Limb (tissue), 2 donors: ENCODE measurements around the gene RAD51B.

ENCODE experiments used
- DNase-seq, 2 donors: peaks; one replicate each; pipeline ENCODE4 v3.0.0-alpha.2; 2016; ENCODE audit errors: extremely low spot score in 2 of 2

The RAD51B gene

GRCh38 chr14:68606176-68606575 is 786.6 kb downstream of the RAD51B start:
- no peak for DNase-seq

DNA sequence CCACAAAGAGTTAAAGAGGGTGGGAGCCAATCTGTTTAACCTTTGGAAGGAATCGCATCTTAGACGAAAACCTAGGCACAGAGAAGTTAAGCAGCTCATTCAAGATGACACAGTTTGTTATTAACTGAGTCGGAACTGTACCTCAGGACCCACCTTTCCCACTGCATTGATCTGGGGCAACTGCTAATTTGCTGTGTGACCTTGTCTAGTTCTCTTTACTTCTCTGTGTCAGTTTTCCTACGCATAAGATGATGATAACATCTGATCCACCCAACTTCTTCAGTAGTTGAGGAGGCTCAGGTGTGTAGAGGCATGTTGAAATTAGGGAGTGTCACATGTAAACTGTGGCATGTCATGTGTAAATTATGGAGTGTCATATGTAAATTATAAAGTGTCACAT is 787.1 kb downstream of the RAD51B start:
- DNase-seq, result no peak

- peak in 1 of 2 donors; percentile 63 for DNase-seq
These were observed 787.7 kb downstream of the RAD51B start for GRCh38 chr14:68607081-68607866.

- DNase-seq, result peak in 1 of 2 donors; percentile 44
These were observed 788.4 kb downstream of the RAD51B start for GRCh38 chr14:68607867-68608573.

DNA sequence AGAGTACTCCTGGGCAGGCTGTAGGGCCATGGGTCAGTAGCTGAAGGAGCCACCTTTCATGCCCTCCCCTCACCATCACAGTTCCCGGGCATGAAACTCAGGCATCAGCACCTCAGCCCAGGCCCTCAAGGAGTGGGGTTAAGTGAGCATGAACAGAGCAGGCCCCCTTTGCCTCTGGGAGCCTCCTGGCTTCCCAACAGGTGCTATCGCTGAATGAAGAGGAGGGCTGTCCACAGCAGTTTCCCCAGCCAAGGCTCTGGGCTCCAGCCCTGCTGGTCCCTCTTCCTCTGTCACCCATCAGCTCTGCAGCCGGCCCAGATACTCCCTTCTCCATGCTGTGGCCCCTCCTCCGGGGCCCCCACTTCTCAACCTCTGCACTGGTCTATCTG is 789.0 kb downstream of the RAD51B start:
- DNase-seq, result no peak

DNA sequence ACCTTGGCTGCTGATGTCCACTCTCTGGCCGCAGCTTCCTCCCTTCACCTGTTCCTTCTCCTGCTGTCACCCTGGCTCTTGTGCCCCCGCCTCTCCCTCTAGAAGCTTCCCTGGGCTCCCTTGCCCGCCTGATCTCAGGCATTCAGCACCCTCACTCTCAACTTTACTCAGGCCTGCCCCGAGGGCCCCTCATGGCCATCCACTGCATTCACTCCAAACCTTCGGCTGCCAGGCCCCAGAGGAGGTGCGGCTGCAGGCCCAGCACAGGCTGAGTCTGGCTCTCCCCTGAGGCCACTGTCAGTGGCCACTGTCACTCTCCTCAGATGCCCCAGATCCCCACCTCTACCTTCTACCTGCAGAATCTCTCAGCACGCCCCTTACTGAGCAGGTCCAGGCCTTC is 789.4 kb downstream of the RAD51B start:
- DNase-seq, result no peak

DNA sequence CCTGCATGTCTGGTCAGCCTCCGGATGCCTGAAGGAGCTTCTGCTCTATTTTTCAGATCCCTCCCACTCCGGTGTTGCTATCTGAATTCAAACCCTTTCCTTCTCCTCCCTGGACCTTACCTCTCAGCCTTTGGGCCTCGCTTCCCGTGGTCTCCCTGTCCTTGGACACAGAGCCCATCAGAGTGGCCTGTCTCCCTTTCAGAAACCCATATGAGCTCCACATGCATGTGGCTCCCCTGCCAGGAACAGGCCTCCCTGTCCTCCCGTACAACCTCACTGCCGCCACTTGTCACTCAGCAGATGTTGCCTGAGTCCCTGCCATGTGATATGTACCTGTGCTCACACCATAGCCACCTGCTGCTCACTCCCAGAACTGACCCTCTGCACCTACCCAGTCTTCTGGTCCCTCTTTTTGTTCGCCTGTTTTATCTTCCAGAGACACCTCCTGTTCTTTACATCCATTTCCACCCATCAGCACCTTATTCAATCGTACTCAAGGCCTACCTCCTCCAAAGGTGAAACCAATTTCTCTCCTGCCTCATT is 790.7 kb downstream of the RAD51B start:
- DNase-seq, result no peak

- DNase-seq, result no peak
These were observed 792.0 kb downstream of the RAD51B start for GRCh38 chr14:68611599-68611998.

DNA sequence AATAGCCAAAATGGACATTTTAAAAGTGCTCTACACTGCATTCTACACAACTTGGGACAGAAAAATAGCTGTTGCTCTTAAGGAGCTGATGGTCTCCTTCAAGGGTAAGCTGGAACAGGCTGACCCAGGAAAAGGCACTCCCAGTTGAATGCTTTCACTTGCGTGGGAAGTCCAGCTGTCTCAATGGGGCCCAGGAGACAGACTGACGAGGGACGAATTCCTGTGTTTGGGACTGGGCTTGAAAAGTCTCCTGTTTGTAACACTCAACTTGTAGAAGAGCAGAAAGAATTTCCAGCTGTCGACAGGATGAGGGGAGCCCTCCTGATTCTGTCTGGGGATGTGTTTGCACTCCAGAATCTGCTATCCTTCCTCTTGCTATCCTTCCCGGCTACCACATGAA is 792.5 kb downstream of the RAD51B start:
- no peak for DNase-seq

- no peak for DNase-seq
These were observed 796.8 kb downstream of the RAD51B start for GRCh38 chr14:68616221-68616902.

DNA sequence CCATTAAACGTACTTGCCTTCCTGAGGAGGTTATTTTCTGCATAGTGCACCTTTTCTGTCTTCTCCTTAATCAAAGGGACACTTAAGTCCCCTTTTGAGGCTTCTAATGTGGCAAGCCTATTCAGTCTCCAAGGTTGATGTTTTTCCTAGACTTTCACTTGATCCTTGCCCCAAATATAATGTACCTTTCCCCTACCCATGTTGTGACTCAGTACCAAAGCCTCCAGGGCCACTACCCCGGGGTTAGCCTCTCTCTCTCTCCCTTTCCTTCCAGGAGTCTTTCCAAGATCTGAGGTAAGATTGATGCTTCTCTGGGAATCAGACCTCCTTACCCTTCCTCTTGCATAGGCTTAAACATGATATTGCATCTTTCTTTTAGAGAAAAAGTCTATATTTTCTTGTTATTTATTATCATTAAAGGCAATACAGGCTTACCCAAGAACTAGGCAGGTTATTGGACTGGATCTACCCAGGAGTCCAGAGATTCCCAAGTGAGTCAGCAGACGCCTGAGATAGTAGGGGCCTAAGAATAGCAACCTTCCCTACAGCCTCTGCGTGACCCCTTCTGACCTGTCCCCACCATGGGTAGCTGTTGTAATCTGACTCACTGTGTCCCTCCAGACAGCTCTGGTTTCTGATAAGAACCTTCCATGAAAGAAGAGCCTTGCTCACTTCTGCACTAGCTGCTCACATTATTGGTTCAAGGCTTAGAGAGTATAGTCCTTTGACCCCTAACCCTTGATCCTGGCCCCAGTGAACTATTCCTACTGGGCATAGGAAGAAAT is 800.4 kb downstream of the RAD51B start:
- no peak for DNase-seq

DNA sequence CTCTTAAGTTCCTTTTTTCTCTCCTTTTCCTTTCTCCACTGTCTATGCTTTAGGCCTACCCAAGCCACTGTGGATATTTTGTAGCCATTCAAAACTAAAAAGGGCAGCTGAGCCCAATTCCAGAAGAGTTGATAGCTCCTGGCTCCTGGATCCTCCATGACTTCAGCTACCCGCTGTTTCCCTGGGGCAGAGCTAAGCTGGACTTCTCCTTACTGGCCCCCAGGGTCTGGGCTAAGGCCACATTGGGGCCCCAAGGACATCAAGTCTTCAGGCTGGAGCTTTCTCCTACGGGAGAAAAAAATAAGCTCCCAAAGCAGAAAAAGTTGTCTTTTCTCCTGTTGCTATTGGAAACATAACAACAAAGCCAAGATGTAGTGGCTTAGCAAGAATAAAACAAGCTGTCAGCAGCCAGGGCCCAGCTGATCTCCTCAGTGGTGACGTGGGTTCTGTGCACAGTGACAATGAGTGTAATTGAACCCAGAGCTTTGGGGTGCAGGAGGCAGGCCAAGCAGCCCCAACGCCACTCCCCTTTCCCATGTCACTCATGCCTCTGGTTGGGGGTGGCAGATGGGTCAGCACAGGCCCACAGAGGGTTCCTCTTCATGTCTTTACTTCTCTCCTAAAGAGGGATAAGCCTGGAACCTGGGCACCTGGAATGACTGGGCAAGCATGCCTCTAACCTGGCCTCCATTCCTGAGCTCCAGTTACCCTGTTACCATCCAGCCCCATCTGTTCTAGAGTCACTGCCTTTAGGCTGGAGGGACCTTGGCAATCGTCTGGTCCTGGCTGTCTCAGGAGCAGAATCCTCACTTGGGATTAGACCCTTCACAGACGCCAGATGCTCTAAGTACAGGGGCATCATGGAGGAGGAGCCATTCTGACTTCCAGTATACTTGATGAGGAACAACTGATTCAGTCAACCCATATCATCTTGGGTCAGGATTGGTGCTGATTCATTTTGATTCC is 802.1 kb downstream of the RAD51B start:
- peak in 1 of 2 donors; percentile 75 for DNase-seq

- no peak for DNase-seq
These were observed 803.3 kb downstream of the RAD51B start for GRCh38 chr14:68622856-68623255.

- no peak for DNase-seq
These were observed 803.7 kb downstream of the RAD51B start for GRCh38 chr14:68623307-68623706.

- DNase-seq, result no peak
These were observed 804.2 kb downstream of the RAD51B start for GRCh38 chr14:68623826-68624225.

- no peak for DNase-seq
These were observed 805.1 kb downstream of the RAD51B start for GRCh38 chr14:68624541-68625220.

DNA sequence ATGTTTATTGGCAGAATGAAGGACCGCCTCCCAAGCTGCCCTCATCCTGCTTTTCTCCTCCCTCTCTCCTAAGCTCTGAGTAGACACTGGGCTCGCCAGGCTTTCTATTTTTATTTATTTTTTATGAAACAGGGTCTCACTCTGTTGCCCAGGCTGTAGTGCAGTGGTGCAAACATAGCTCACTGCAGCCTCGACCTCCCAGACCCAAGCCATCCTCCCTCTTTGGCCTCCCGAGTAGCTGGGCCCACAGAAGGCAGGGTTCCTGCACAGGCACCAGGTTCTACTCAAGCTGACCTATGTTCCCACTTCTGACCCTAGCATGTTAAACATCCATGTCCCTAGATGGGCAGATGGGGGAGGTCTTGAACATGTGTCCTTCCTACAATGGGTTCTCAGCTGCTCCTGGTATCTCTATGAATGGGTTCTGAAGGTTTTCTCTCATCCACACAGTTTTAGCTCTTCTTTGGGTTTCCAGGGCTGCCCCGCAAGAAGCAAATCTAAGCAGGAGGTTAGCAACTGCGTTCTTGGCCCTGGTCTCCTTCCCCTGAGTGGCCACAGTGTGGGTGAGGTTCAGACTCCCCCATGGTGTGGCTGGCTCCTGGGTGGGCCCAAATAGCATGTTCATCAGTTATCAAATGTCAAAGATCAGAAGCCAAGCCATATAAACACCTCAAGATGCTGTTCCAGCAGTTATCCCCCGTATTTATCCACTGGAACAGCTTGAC is 805.9 kb downstream of the RAD51B start:
- DNase-seq, result no peak

GRCh38 chr14:68626386-68626785 is 806.8 kb downstream of the RAD51B start:
- no peak for DNase-seq
